Memory B cell (primary cell): ENCODE results near the gene BLOC1S4.
"Not testable (repeated sequence)": the region's sequence is repeated elsewhere in the genome, so short reads cannot be mapped to it uniquely, and the experiment has no call there.

Source experiments
- ATAC-seq: fragments of 150-1000 bp; cut with Tn5 transposase; 2 replicates; pipeline ENCODE4 v1.10.0; 2021; ENCODE audit warnings: low read depth, mild to moderate bottlenecking, moderate library complexity
- DNase-seq, 2 donors: peaks; one replicate each; pipeline ENCODE4 v3.0.0; 2022; ENCODE audit warnings: low spot score in 2 of 2
- H3K27ac Mint-ChIP-seq: one replicate; pipeline ENCODE4 v1.8.0; 2022; ENCODE audit warnings: mild to moderate bottlenecking, moderate library complexity, mixed read lengths
- H3K27me3 Mint-ChIP-seq: one replicate; pipeline ENCODE4 v1.8.0; 2022; ENCODE audit warnings: mixed read lengths
- H3K36me3 Mint-ChIP-seq: one replicate; pipeline ENCODE4 v1.8.0; 2022; ENCODE audit warnings: mild to moderate bottlenecking, mixed read lengths
- H3K4me1 Mint-ChIP-seq: one replicate; pipeline ENCODE4 v1.8.0; 2022; ENCODE audit warnings: mixed read lengths
- H3K4me3 Mint-ChIP-seq: one replicate; pipeline ENCODE4 v1.8.0; 2022; ENCODE audit warnings: mild to moderate bottlenecking, moderate library complexity, mixed read lengths
- H3K9me3 Mint-ChIP-seq: one replicate; pipeline ENCODE4 v1.8.0; 2022; ENCODE audit warnings: mixed read lengths

The BLOC1S4 gene

DNA sequence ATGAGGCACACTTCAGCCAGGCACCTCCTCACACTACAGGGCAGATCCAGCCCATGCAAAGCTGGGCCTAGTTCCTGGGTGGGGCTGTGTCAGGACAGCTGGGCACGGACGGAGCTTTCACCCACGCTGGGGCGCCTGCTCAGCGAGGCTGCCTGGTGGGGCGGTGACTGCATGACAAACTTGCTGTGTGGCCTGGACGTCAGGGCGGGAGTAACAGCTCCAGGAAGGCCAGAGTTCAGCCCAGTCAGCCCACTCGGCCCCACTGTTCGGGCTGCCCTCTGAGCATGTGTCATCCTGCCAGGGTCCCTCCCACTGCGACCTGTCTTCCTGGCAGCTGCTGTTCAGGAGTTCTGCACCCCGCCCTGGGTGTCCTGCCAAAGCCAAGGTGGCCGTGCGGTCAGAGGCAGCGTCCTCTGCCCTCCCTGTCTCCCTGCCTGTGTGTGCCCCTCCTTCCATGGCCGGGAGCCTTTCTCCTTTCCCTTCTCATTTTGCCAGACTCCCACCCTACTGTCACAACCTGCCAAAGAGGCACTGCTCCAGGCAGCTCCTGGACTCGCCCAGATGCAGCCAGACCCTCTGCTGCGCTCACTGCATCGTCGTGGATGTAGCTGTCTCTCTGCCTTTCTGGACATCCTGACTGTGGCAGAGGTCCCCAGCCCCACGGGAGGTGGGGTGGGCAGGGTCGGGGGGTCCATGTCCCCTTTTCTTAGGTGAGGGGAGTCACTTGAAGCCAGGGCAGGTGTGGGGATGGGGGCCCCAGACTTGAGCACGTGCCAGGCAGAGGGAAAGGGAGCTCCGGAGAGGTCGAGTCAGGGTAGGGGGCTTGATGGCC, 33.6 kb downstream of the BLOC1S4 start:
- no peak overlapping the region for H3K4me3 Mint-ChIP-seq
- H3K4me1 Mint-ChIP-seq, result no peaks in the 10 kb centered on the region
- H3K27ac Mint-ChIP-seq, result no peak overlapping the region
- no peaks in the 10 kb centered on the region for H3K9me3 Mint-ChIP-seq
- H3K36me3 Mint-ChIP-seq, result no peaks in the 10 kb centered on the region
- ATAC-seq (no peak), DNase-seq (no peak)
- H3K27me3 Mint-ChIP-seq, result peaks cover 5% of the 10 kb centered on the region

DNA sequence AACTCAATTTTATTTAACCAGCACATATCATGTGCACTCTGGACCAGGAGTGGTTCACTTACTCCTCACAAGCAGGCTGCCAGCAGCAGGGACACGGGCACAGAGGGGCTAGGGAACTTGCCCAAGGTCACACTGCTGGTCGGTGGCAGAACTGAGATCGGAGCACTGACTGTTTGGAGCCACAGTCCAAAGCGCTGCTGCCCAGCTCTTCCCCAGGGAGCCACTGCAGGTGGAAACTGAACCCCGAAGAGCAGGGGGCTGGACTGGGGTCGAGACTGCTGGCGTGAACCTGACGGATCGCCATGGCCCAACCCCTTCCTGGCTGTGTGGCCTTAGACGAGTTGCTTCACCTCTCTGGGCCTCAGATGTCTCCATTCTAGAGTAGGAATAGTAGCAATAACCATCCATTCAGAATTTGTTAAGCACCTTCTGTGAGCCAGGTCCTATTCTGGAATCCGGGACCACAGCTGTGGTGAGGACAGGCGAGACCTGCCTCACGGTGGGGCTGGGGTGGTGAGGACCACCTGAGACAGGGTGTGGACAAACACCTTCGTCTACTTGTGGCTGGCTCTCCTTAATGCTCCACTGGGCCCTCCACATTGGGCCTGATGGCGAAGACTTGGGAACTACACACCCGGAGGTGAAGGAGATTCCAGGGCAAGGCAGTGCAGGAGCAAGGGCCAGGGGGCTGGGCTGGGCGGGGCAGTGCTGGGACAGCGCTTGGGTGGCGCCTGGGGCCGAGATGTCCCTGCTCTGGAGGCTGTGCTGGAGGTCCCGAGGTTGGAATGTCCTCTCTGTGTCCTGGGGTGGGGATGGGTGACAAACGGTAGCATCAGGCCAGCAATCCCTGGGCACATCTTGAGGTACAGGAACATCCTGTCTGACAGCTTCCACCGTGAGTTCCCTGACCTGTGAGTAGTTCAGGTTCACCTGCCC, 34.6 kb downstream of the BLOC1S4 start:
- Mint-ChIP-seq H3K27me3 (peaks cover 3% of the 10 kb centered on the region), H3K27ac (no peak overlapping the region), H3K4me1 (no peaks in the 10 kb centered on the region), H3K36me3 (no peaks in the 10 kb centered on the region), H3K9me3 (no peaks in the 10 kb centered on the region), H3K4me3 (no peak overlapping the region)
- ATAC-seq (no peak), DNase-seq (no peak)

DNA sequence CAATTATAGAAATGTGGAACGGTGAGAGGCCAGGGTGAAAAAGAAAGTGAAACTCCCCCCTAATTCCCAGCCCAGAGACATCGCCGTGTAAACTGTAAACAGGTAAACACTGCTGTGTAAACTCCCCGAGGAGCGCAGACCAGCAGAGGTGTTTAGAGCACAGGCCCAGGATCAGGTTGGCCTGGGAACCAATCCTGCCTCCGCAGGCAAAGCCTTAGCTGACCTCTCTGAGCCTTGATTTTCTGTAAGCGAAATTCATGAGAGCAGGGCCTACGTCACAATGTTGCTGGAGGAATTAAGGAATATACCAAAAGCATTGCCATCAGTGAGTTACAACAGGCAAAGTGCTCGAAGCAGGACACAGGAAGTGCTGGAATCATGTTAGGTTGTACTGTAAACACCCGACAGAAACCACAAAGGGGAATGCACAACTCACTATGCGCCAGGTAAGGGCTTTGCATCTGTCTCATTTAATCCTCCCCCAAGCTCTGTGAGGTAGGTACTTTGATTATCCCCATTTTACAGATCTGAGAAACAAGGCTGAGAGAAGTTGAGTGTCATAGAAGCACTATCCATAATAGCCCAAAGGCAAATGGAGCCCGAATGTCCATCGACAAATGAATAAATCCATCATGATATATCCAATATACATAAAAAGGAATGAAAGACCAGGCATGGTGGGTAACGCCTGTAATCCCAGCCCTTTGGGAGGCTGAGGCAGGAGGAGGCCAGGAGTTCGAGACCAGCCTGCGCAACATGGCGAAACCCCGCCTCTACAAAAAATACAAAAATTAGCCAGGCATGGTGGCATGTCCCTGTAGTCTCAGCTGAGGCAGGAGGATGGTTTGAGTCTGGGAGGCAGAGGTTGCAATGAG, 35.9 kb downstream of the BLOC1S4 start:
- ATAC-seq, result no peak

GRCh38 chr4:6752486-6752829, 36.5 kb downstream of the BLOC1S4 start:
- no peak overlapping the region for H3K27ac Mint-ChIP-seq
- no peaks in the 10 kb centered on the region for H3K9me3 Mint-ChIP-seq
- no peaks in the 10 kb centered on the region for H3K36me3 Mint-ChIP-seq
- DNase-seq (no peak), ATAC-seq (no peak)
- no peak overlapping the region for H3K4me3 Mint-ChIP-seq
- peaks cover 3% of the 10 kb centered on the region for H3K27me3 Mint-ChIP-seq
- no peaks in the 10 kb centered on the region for H3K4me1 Mint-ChIP-seq

More for the DNA sequence above, 35.9 kb downstream of the BLOC1S4 start:
- Mint-ChIP-seq H3K4me1 (no peaks in the 10 kb centered on the region), H3K27ac (no peak overlapping the region), H3K4me3 (no peak overlapping the region), H3K27me3 (peaks cover 3% of the 10 kb centered on the region), H3K36me3 (no peaks in the 10 kb centered on the region), H3K9me3 (no peaks in the 10 kb centered on the region)
- DNase-seq, result no peak

DNA sequence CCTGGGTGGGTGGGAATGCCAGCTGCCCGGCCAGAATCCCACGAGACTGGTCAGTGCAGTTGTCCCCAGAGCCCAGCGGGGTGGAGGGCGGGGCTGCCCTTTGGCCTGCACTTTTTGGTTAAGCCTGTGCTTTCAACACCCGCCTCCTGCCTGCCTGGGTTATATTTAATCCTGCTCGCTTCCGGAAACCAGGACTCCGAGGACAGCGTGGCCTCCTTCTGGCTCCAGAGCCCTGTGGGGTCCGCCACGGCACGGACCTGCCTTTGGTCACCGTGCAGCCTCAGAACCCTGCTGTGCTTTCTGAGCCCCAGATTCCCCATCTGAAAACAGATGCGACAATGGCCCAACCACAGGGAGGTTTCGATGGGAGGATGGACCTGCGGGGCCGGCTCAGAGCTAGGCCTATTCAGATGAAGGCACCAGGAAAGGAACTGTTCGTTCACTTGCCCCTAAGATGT, 37.2 kb downstream of the BLOC1S4 start:
- Mint-ChIP-seq H3K4me3 (no peak overlapping the region), H3K9me3 (no peaks in the 10 kb centered on the region), H3K4me1 (no peaks in the 10 kb centered on the region), H3K36me3 (no peaks in the 10 kb centered on the region), H3K27ac (no peak overlapping the region), H3K27me3 (peaks cover 3% of the 10 kb centered on the region)
- DNase-seq (no peak), ATAC-seq (no peak)

DNA sequence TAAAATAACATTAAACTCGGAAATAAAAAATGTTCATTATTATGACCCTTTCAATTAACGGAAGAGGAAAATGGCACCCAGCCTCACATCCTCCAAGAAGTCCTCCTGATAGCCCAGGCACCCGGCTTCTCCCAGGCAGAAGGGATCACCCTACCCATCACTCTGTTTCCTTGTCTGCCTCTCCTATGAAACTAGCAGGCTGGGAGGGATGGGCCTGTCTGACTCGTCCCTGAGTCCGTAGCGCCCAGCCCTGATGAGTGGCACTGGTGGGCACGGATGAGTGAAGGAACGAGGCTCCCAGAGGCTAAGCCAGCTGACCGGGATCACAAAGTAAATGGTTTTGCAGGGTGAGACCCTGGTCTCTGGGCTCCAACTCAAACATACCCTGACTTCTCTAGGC, 37.9 kb downstream of the BLOC1S4 start:
- Mint-ChIP-seq H3K4me1 (no peaks in the 10 kb centered on the region), H3K36me3 (no peaks in the 10 kb centered on the region), H3K9me3 (no peaks in the 10 kb centered on the region), H3K4me3 (no peak overlapping the region), H3K27ac (no peak overlapping the region), H3K27me3 (peaks cover 5% of the 10 kb centered on the region)
- DNase-seq (no peak), ATAC-seq (no peak)

DNA sequence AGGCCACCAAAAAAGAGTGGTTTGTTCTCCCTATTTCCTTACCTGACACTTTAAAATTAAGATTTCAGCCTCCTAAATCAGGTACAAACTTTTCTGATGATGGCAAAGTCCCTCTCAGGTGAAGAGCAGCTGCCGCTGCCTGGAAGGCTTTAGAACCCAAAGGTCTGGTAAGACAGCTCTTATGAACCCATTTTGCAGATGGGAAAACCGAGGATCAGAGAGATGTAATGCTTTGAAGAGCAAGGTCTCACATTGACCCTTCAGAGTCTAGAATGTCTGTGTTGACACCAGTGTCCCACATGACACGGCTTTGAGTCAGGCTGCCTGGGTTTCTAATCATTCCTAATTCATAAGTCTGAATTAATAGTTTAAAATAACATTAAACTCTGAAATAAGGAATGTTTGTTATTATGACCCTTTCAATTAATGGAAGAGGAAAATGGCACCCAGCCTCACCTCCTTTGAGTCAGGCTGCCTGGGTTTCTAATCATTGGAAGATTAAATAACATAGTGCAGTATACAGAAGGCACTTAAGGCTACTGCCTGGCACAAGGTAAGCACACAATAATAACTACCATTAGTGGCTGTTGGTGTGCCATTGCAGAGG, 38.6 kb downstream of the BLOC1S4 start:
- Mint-ChIP-seq H3K27me3 (peaks cover 4% of the 10 kb centered on the region), H3K9me3 (no peaks in the 10 kb centered on the region)

DNA sequence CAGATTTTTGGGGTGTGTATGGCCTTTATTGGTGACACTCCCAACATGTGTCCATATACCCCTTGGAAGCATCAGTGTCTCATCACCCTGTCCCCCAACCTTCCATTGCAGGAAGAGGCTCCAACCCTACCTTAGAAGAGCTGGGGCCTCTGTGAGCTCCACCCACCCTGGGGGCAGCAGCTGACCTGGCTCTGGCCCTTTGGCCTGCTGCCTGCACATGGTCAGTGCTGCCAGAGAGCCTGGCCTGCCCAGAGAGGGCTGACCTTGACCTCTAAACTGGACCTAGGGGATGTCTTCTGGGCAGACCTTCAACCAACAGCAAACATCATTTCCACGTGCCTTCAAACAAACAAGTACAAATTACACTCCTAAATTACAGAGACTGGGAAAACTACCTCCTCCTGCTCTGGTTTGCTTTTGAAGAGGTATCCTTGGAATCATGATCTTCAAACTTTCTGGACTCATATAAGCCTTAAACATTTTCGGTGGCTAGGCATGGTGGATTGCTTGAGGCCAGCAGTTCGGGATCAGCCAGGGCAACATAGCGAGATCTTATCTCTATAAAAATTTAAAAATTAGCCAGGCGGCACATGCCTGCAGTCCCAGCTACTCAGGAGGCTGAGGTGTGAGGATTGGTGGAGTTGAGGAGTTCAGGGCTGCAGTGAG, 39.2 kb downstream of the BLOC1S4 start:
- peaks cover 2% of the 10 kb centered on the region for H3K27me3 Mint-ChIP-seq
- H3K4me1 Mint-ChIP-seq, result no peaks in the 10 kb centered on the region
- H3K9me3 Mint-ChIP-seq, result no peaks in the 10 kb centered on the region
- no peaks in the 10 kb centered on the region for H3K36me3 Mint-ChIP-seq
- ATAC-seq (no peak), DNase-seq (no peak)
- H3K27ac Mint-ChIP-seq, result no peak overlapping the region
- H3K4me3 Mint-ChIP-seq, result no peak overlapping the region

More for the DNA sequence above, 38.6 kb downstream of the BLOC1S4 start:
- ATAC-seq (no peak), DNase-seq (no peak)
- no peaks in the 10 kb centered on the region for H3K4me1 Mint-ChIP-seq
- H3K4me3 Mint-ChIP-seq, result no peak overlapping the region
- H3K27ac Mint-ChIP-seq, result no peak overlapping the region
- no peaks in the 10 kb centered on the region for H3K36me3 Mint-ChIP-seq

DNA sequence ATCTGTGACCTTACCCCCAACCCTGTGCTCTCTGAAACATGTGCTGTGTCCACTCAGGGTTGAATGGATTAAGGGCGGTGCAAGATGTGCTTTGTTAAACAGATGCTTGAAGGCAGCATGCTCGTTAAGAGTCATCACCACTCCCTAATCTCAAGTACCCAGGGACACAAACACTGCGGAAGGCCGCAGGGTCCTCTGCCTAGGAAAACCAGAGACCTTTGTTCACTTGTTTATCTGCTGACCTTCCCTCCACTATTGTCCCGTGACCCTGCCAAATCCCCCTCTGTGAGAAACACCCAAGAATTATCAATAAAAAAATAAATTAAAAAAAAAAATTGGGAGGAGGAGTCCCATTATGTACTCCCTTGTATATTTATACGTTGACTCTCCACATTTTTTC, 40.4 kb downstream of the BLOC1S4 start:
- not testable (repeated sequence) for H3K27ac Mint-ChIP-seq, H3K36me3 Mint-ChIP-seq, H3K9me3 Mint-ChIP-seq, DNase-seq, ATAC-seq, H3K4me3 Mint-ChIP-seq, H3K4me1 Mint-ChIP-seq, H3K27me3 Mint-ChIP-seq

DNA sequence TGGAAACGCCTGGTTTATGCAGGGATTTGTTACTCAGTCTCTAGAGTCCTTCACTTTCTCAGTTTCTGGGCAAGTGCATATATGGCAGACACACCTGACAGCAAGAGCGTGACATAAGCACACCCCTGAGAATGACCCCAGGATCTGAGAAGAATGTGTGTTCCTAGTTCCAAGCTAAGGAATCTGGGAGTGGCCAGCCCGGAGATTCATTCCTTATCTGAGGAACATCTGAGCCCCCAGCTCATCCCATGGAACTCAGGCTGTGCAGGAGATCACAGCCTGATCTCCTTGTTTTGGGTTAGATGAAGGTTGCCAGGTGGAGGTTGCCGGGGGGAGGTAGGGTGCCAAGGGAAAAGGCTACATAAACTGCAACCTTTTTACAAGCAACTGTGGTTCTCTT, 42.8 kb downstream of the BLOC1S4 start:
- no peaks in the 10 kb centered on the region for H3K9me3 Mint-ChIP-seq
- no peak overlapping the region for H3K4me3 Mint-ChIP-seq
- ATAC-seq (no peak), DNase-seq (no peak)
- no peaks in the 10 kb centered on the region for H3K36me3 Mint-ChIP-seq
- H3K27me3 Mint-ChIP-seq, result peaks cover 20% of the 10 kb centered on the region
- no peaks in the 10 kb centered on the region for H3K4me1 Mint-ChIP-seq
- no peak overlapping the region for H3K27ac Mint-ChIP-seq

DNA sequence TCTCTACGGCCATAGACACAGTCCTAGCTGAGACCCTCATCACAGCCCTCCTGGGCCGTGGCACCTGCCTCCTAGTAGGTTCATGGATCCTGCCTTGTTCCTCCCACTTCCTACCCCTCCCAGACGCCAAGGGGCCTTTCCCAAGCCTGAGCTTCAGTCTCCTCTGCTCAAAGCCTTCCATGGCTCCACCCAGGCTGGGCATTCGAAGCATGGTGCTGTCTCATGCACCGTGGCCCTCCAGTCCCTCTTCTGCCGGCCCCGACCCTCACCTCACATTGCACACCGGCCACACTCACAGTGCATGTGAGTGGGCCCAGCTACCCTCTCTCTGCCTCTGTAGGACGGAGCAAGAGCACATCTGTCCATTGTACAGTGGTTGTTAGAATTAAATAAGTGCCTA, 44.9 kb downstream of the BLOC1S4 start:
- Mint-ChIP-seq H3K4me3 (no peak overlapping the region), H3K4me1 (no peaks in the 10 kb centered on the region), H3K36me3 (no peaks in the 10 kb centered on the region), H3K27ac (no peak overlapping the region), H3K9me3 (no peaks in the 10 kb centered on the region), H3K27me3 (peaks cover 27% of the 10 kb centered on the region)
- no peak for DNase-seq
- ATAC-seq, result no peak

- no peak overlapping the region for H3K4me3 Mint-ChIP-seq
- no peaks in the 10 kb centered on the region for H3K4me1 Mint-ChIP-seq
- H3K27ac Mint-ChIP-seq, result no peak overlapping the region
- peaks cover 33% of the 10 kb centered on the region for H3K27me3 Mint-ChIP-seq
- ATAC-seq, result no peak
- DNase-seq, result no peak
- no peaks in the 10 kb centered on the region for H3K9me3 Mint-ChIP-seq
- no peaks in the 10 kb centered on the region for H3K36me3 Mint-ChIP-seq
Measured at GRCh38 chr4:6761649-6762615, 46.0 kb downstream of the BLOC1S4 start.
